K562 (cell line): Measurements from ENCODE around the gene SNX15. TPM values are rescaled to one million over a fixed set of nuclear protein-coding genes. Genes with fewer than 3 reads are reported as not detected.

Experiments used
- ATAC-seq: fragments of 200-7000 bp; cut with Tn5 transposase; 3 replicates; pipeline ENCODE4 v1.9.1; 2020; ENCODE audit warnings: moderate library complexity
- BruUV-seq: library from RNA; stranded (reverse); fragments of 400-500 nt; replicated peaks from 2 replicates; lab custom pipeline; 2021; lab: Mats Ljungman, UMichigan
- CTCF ChIA-PET: fragments of 300-600 bp; formaldehyde crosslinking; extraction: SDS; loops from one replicate; lab custom pipeline; 2021; ENCODE audit warnings: low intra/inter-chr PET ratio; lab: Yijun Ruan, JAX
- POLR2A ChIA-PET: fragments of 300-600, 350-650 bp; sonication (Branson Sonifier 250); formaldehyde crosslinking; extraction: SDS; loops from one replicate; lab custom pipeline; 2021; ENCODE audit warnings: antibody characterized with exemption, inconsistent platforms; lab: Yijun Ruan, JAX
- DNase-seq, 4 experiments: peaks; one replicate each; pipeline versions ENCODE4 v3.0.0 to v3.0.0-alpha.2; 2011 to 2018; ENCODE audit warnings: low spot score in 3 of 4, mixed read lengths in 3 of 4; ENCODE audit errors: extremely low read depth in 1 of 4
- FAIRE-seq: peaks from 2 replicates; lab custom pipeline; 2011; peaks lifted over from hg19 to GRCh38; lab: Jason Lieb, UNC
- H2AFZ ChIP-seq: 2 replicates; pipeline ENCODE4 v1.6.0; 2011; ENCODE audit warnings: low read depth, low read length, control low read depth, inconsistent platforms
- H3K27ac ChIP-seq: fragments of 200-600 bp; 3 replicates; pipeline ENCODE4 v1.8.0; 2011; ENCODE audit warnings: low read depth, mild to moderate bottlenecking, control low read depth, inconsistent platforms, low read length, moderate library complexity, mixed read lengths; ENCODE audit errors: extremely low read depth
- H3K27me3 ChIP-seq, 2 experiments: fragments of 300-600 bp in 1 of 2; 2 replicates in 1 of 2; 3 replicates in 1 of 2; pipeline versions ENCODE4 v1.6.0 to v1.8.0; 2011; ENCODE audit warnings: inconsistent platforms in 2 of 2, low read length in 2 of 2, mild to moderate bottlenecking in 1 of 2, mixed read lengths in 1 of 2, moderate library complexity in 1 of 2; ENCODE audit not compliant: control insufficient read depth in 2 of 2, insufficient read depth in 2 of 2
- H3K36me3 ChIP-seq: fragments of 300-600 bp; 3 replicates; pipeline ENCODE4 v1.8.0; 2011; ENCODE audit warnings: mild to moderate bottlenecking, low read length, inconsistent platforms; ENCODE audit not compliant: control insufficient read depth, insufficient read depth
- H3K4me1 ChIP-seq, 2 experiments: fragments of 200-600 bp in 1 of 2; replicated peaks in 1 of 2; 2 replicates in 1 of 2; 3 replicates in 1 of 2; pipeline versions ENCODE4 v1.5.1 to v1.8.0; 2011; ENCODE audit warnings: inconsistent platforms in 2 of 2, low read length in 2 of 2, mild to moderate bottlenecking in 1 of 2, mixed read lengths in 1 of 2, moderate library complexity in 1 of 2; ENCODE audit not compliant: control insufficient read depth in 2 of 2, insufficient read depth in 2 of 2
- H3K4me2 ChIP-seq: 2 replicates; pipeline ENCODE4 v1.6.1; 2011; ENCODE audit warnings: low read length, control low read depth, inconsistent platforms, mixed read lengths; ENCODE audit not compliant: insufficient read depth
- H3K4me3 ChIP-seq: fragments of 200-600 bp; sonication (generic), shearing (Covaris generic); 2 replicates; pipeline ENCODE4 v1.5.1; 2016; ENCODE audit warnings: control low read depth, inconsistent platforms
- H3K79me2 ChIP-seq: fragments of 200-600 bp; 3 replicates; pipeline ENCODE4 v1.8.0; 2011; ENCODE audit warnings: low read length, inconsistent platforms; ENCODE audit not compliant: control insufficient read depth, insufficient read depth
- H3K9ac ChIP-seq, 2 experiments: 2 replicates each; pipeline versions ENCODE4 v1.6.0 to v1.6.1; 2011; ENCODE audit warnings: low read depth in 2 of 2, low read length in 2 of 2, control low read depth in 1 of 2, inconsistent platforms in 1 of 2, mild to moderate bottlenecking in 1 of 2, mixed read lengths in 1 of 2; ENCODE audit not compliant: insufficient read depth in 1 of 2
- H3K9me1 ChIP-seq: one replicate; pipeline ENCODE4 v1.6.0; 2011; ENCODE audit warnings: inconsistent platforms, mild to moderate bottlenecking, low read length, moderate library complexity; ENCODE audit not compliant: control insufficient read depth, insufficient read depth
- H3K9me3 ChIP-seq: replicated peaks from 2 replicates; pipeline ENCODE4 v1.5.1; 2011; ENCODE audit warnings: low read depth, low read length, inconsistent platforms; ENCODE audit not compliant: control insufficient read depth, insufficient read depth
- H4K20me1 ChIP-seq: replicated peaks from 2 replicates; pipeline ENCODE4 v1.6.1; 2011; ENCODE audit warnings: low read length, inconsistent platforms, mixed read lengths; ENCODE audit not compliant: control insufficient read depth, insufficient read depth
- E2F3 ChIP-seq: fragments of 250-450 bp; sonication (Bioruptor Pico); IDR thresholded peaks from 2 replicates; pipeline ENCODE4 v1.4.0; 2020; ENCODE audit warnings: mild to moderate bottlenecking
- NCOA2 ChIP-seq, 2 experiments: fragments of 450-650 bp; IDR thresholded peaks; 2 replicates each; pipeline ENCODE4 v1.6.1; 2018; ENCODE audit warnings: mild to moderate bottlenecking in 2 of 2, moderate library complexity in 1 of 2; ENCODE audit not compliant: partially characterized antibody in 2 of 2
- PCBP1 ChIP-seq: fragments of 200-400 bp; formaldehyde crosslinking; IDR thresholded peaks from 2 replicates; pipeline ENCODE4 v1.6.1; 2018; ENCODE audit warnings: mild to moderate bottlenecking, low read depth, low read length; ENCODE audit not compliant: poor library complexity, severe bottlenecking
- POLR2B ChIP-seq: fragments of 450-650 bp; IDR thresholded peaks from 2 replicates; pipeline ENCODE4 v1.6.1; 2018; ENCODE audit warnings: low read depth; ENCODE audit not compliant: partially characterized antibody
- PTBP1 ChIP-seq: fragments of 200-400 bp; formaldehyde crosslinking; IDR thresholded peaks from 2 replicates; pipeline ENCODE4 v1.6.1; 2017; ENCODE audit warnings: low read depth, low read length
- SOX6 ChIP-seq: fragments of 450-650 bp; IDR thresholded peaks from 2 replicates; pipeline ENCODE4 v1.6.1; 2014; ENCODE audit warnings: mild to moderate bottlenecking
- ZBTB1 ChIP-seq: sonication (generic); formaldehyde crosslinking; IDR thresholded peaks from 2 replicates; pipeline ENCODE4 v1.8.1; 2023; ENCODE audit warnings: missing genetic modification reagents, low read depth, mild to moderate bottlenecking, borderline replicate concordance
- ZBTB40 ChIP-seq, 2 experiments: fragments of 450-650 bp in 1 of 2; sonication (generic) in 1 of 2; formaldehyde crosslinking in 1 of 2; IDR thresholded peaks; 2 replicates each; pipeline versions ENCODE4 v1.7.1 to v1.9.0; 2016 to 2022; ENCODE audit warnings: inconsistent platforms in 1 of 2, mild to moderate bottlenecking in 1 of 2, missing genetic modification reagents in 1 of 2
- WGBS: fragments of 100-300 bp; shearing (Covaris generic); methylation state at CpG from one replicate; pipeline ENCODE4 v1.1.6; 2016; ENCODE audit warnings: low coverage, mixed read lengths; ENCODE audit not compliant: insufficient coverage; ENCODE audit errors: missing lambda C conversion rate; 5-methylcytosine and 5-hydroxymethylcytosine counted together
- in situ Hi-C: fragments of 300-500 bp; cut with MboI; formaldehyde crosslinking; loops from 4 replicates; pipeline ENCODE4 v1.15.0; 2018; ENCODE audit warnings: inconsistent platforms, mixed read lengths
- intact Hi-C: fragments of 100-400 bp; cut with micrococcal nuclease; formaldehyde crosslinking; loops from 2 replicates; pipeline ENCODE4 v1.14.2; 2022
- polyA plus RNA-seq, 8 experiments: library from polyadenylated mRNA; depleted of rRNA in 4 of 8; stranded (reverse) in 5 of 8; unstranded in 3 of 8; fragments of >200 nt; fragmentation: Nextera tagmentation in 2 of 8; fragmentation: Illumina TruSeq in 1 of 8; extraction: Ambion mirVana in 2 of 8; extraction: Trizol in 1 of 8; gene quantifications; 2 replicates each; pipeline versions ENCODE4 v1.2.1 to v1.2.3, GENCODE V29; 2011 to 2014; ENCODE audit warnings: inconsistent platforms in 1 of 8, missing spikeins in 1 of 8
- total RNA-seq, 7 experiments: library from RNA; depleted of rRNA in 6 of 7; stranded (reverse); fragments of >200 nt in 6 of 7; fragmentation: Illumina TruSeq in 2 of 7; extraction: Trizol in 2 of 7; gene quantifications; 2 replicates each; pipeline versions ENCODE4 v1.2.1 to v1.2.3, GENCODE V29; 2011 to 2021; ENCODE audit warnings: low replicate concordance in 1 of 7
- TF ChIP-seq, protein P1 (sequence below): IDR thresholded peaks from 2 replicates; pipeline ENCODE4 v1.6.1; 2016; ENCODE audit warnings: missing genetic modification characterization, missing compliant biosample characterization

The SNX15 gene
- total and polyA plus RNA-seq, 9 of the 15 experiments (the other 6 are each of a cell fraction or from before 2014, with no cell fraction given), result 1.8 to 27.8 (median 15.2) TPM

- WGBS, result under 1% methylated on average over 62 of the region's 79 CpGs
- in situ Hi-C loops (no loop called here), intact Hi-C loops (loop anchor here (5.0 kb wide), 1 partner anchor 57 kb away; the partner anchor contains the start of gene SNX15)
- Histone ChIP-seq H3K4me2 (peak within 1 kb of the TSS; percentile 98), H3K9me1 (no peaks in the 10 kb centered on the region), H3K27ac (peak within 1 kb of the TSS; percentile 90), H3K79me2 (peaks cover 58% of the 10 kb centered on the region), H3K4me1 (peaks cover 20 to 22% of the 10 kb centered on the region in 2 experiments), H2AFZ (peak within 1 kb of the TSS; percentile 89), H3K9me3 (no peaks in the 10 kb centered on the region), H3K9ac (peak within 1 kb of the TSS; percentile 96), H4K20me1 (no peaks in the 10 kb centered on the region; the same call in 1 of the 2 replicates), H3K27me3 (no peaks in the 10 kb centered on the region; a peak in 1 of 5 replicates), H3K4me3 (peak within 1 kb of the TSS; percentile 81), H3K36me3 (peaks cover 82% of the 10 kb centered on the region)
- ChIA-PET POLR2A (interaction anchor here (0.7 to 1.8 kb wide), 5 partner anchors 8 to 58 kb away, joined by 3 to 7 read pairs (median 4); partner anchors contain the start of gene SNX15), CTCF (interaction anchor here (1.4 kb wide), 1 partner anchor 71 kb away, joined by 3 read pairs; no protein-coding TSS in a partner anchor)
- peak; percentile 96 for FAIRE-seq
- BruUV-seq, result no TSS peak
- peak; percentile 93 for ATAC-seq
- DNase-seq, result peak; percentile 97 to 98 (median 97)
- TF ChIP-seq, protein P1, sequence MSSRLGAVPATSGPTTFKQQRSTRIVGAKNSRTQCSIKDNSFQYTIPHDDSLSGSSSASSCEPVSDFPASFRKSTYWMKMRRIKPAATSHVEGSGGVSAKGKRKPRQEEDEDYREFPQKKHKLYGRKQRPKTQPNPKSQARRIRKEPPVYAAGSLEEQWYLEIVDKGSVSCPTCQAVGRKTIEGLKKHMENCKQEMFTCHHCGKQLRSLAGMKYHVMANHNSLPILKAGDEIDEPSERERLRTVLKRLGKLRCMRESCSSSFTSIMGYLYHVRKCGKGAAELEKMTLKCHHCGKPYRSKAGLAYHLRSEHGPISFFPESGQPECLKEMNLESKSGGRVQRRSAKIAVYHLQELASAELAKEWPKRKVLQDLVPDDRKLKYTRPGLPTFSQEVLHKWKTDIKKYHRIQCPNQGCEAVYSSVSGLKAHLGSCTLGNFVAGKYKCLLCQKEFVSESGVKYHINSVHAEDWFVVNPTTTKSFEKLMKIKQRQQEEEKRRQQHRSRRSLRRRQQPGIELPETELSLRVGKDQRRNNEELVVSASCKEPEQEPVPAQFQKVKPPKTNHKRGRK (tag), result no peak
- TF ChIP-seq SOX6, result no peak; the same call in 1 of the 2 replicates
- peak; percentile 94 for TF ChIP-seq E2F3
- no peak for TF ChIP-seq PTBP1
- no peak for TF ChIP-seq NCOA2 (IDR thresholded peaks at IDR 0.05; ENCODE audit: partially characterized antibody in 2 of 2)
- no peak; the same call in 1 of the 2 replicates for TF ChIP-seq ZBTB1 (CRISPR knock-in tag)
- TF ChIP-seq PCBP1, result peak; percentile 87
- TF ChIP-seq ZBTB40 (IDR thresholded peaks at IDR 0.05), result peak; percentile 97
- TF ChIP-seq ZBTB40 (CRISPR knock-in tag; IDR thresholded peaks at IDR 0.05), result 0 out of 2 replicates have a peak, but pooled peaks have one; percentile 6
- peak; percentile 82 for TF ChIP-seq POLR2B
These were observed 56.8 kb downstream of the SNX15 start, which contains the start of the genes CDCA5 and ZFPL1 for GRCh38 chr11:65083834-65084597. Gene CDCA5, minus strand, starts transcription at chr11:65084040. Its CDS starts 62 bp downstream, at chr11:65083978. Gene ZFPL1, plus strand, starts transcription at chr11:65084222. Its CDS starts 477 bp downstream, at chr11:65084699.
